ENCODE data around the gene SLCO2A1.

Gene SLCO2A1

GRCh38 chr3:134031348-134031915 lies 1.7 kb upstream of the SLCO2A1 start:
- H3K4me3 Mint-ChIP-seq = no peak overlapping the region
- peaks cover 56% of the 10 kb centered on the region for H3K27me3 Mint-ChIP-seq (ENCODE audit: low read depth)
- H3K4me1 Mint-ChIP-seq (ENCODE audit: low read depth) = no peaks in the 10 kb centered on the region
- no peak overlapping the region for H3K27ac Mint-ChIP-seq
- H3K36me3 Mint-ChIP-seq (ENCODE audit: low read depth) = no peaks in the 10 kb centered on the region
- H3K9me3 Mint-ChIP-seq = no peaks in the 10 kb centered on the region

DNA sequence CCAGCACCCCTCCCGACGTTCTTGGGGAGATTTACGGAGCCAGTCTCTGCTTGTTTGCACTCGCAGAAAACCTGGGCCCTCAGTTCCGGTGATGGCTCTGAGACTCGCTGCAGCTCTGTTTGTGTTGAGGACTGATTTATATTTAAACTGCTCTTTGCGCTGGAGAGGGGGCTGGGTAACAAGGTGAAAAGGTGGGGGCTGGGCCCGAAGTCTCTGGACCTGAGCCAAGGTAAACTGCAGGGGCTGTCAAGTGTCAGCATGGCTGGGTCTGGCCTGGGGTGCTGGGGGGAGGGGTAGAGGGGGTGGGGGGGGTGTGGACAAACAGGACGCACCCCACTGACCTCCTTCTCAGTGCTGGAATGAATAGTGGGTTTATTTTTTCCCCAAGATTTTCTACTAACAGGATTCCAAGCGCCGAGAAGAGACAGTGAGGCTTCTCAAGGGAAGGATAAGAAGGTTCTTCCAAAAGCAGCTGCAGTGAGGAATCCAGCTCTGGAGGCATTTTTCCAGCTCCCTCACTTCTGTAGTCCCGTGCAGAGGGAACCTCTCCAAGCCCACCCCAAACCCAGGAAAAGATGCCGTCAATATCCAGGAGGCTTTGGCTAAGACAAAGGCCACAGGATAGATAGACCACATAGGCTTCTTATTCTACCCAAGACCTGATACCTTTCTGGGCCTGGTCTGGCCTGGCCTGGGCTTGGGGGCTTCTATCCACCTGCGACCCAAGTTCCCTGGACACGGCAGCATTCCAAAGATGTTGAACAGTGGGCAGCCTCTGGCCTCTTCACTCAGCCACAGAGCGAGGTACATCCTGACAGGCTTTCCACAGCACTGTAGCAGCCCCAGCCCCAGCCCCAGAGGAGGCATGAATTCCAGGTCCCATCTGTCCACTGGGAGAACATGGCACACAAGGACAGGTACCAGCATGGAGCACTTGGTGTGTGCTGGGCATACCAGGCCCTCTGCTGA lies 938 bp upstream of the SLCO2A1 start:
- Mint-ChIP-seq H3K36me3 (ENCODE audit: low read depth) (no peaks in the 10 kb centered on the region), H3K27me3 (ENCODE audit: low read depth) (peaks cover 63% of the 10 kb centered on the region), H3K4me3 (no peak overlapping the region), H3K9me3 (no peaks in the 10 kb centered on the region), H3K4me1 (ENCODE audit: low read depth) (no peaks in the 10 kb centered on the region), H3K27ac (no peak overlapping the region)

DNA sequence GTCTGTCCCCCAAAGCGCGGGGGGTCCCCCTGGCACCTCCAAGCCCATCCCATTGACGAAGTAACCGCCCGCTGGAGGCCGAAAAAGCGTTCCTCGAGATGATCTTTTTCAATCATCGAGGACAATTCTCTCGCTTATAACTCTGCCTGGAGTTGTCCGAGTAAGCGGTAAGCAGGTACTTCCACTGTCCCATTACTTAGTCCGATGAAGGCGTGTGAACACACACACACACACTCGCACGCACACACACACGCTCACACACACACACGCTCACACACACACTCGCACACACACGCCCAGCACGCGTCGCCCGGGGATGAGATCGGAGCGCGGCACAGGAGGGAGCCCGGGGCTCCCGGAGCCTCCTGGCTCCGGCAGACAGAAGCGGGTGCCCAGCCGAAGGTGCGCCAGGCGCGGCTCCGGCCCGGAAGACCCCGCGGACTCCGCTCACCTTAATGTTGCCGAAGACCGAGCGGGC lies 430 bp downstream of the SLCO2A1 start:
- Mint-ChIP-seq H3K27ac (no peak overlapping the region), H3K27me3 (ENCODE audit: low read depth) (peaks cover 64% of the 10 kb centered on the region), H3K36me3 (ENCODE audit: low read depth) (no peaks in the 10 kb centered on the region), H3K4me1 (ENCODE audit: low read depth) (no peaks in the 10 kb centered on the region), H3K4me3 (peak overlapping the region; percentile 54), H3K9me3 (no peaks in the 10 kb centered on the region)

- H3K4me3 Mint-ChIP-seq = no peak overlapping the region
- peaks cover 64% of the 10 kb centered on the region for H3K27me3 Mint-ChIP-seq (ENCODE audit: low read depth)
- no peak overlapping the region for H3K27ac Mint-ChIP-seq
- no peaks in the 10 kb centered on the region for H3K9me3 Mint-ChIP-seq
- H3K4me1 Mint-ChIP-seq (ENCODE audit: low read depth) = no peaks in the 10 kb centered on the region
- H3K36me3 Mint-ChIP-seq (ENCODE audit: low read depth) = no peaks in the 10 kb centered on the region
Observed at GRCh38 chr3:134028486-134029255, 1.1 kb downstream of the SLCO2A1 start.

DNA sequence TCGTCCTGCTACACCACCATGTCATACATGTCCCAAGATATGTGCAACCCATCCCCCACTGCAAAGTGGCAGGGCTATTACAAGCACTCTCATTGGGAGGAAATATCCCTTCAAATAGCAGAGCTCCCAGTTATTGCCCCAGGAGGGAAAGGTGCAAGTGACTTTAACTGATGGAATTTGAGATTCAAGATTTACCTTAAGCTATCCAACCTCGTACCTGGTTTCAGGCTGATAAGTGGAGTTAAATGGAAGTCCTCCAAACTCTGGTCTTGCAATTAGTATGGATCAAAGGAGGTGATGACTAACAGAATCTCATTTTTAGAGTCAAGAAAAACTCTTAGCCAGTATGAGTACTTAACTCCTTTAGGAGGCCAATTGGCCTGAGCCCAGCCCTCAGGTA lies 2.1 kb downstream of the SLCO2A1 start:
- no peaks in the 10 kb centered on the region for H3K9me3 Mint-ChIP-seq
- H3K36me3 Mint-ChIP-seq (ENCODE audit: low read depth) = no peaks in the 10 kb centered on the region
- H3K4me3 Mint-ChIP-seq = no peak overlapping the region
- no peaks in the 10 kb centered on the region for H3K4me1 Mint-ChIP-seq (ENCODE audit: low read depth)
- H3K27ac Mint-ChIP-seq = no peak overlapping the region
- H3K27me3 Mint-ChIP-seq (ENCODE audit: low read depth) = peaks cover 60% of the 10 kb centered on the region

DNA sequence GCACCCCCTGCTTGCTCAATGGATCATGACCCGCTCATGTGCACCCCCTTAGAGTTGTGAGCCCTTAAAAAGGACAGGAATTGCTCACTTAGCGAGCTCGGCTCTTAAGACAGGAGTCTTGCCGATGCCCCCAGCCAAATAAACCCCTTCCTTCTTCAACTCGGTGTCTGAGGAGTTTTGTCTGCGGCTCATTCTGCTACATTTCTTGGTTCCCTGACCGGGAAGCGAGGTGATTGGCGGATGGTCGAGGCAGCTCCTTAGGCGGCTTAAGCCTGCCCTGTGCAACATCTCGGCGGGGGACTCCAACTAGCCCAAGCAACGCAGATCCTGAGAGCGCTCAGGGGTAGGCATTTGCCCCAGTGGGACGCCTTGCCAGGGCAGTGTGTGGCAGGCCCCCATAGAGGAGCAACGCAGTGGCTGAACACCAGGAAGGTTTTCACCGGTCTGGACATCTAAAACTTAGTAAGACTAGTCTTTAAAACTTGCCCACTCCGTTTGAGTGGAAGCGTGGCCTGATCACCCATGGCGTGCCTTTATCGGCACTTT lies 9.5 kb downstream of the SLCO2A1 start:
- Mint-ChIP-seq H3K4me1 (ENCODE audit: low read depth) (no peaks in the 10 kb centered on the region), H3K4me3 (no peak overlapping the region), H3K36me3 (ENCODE audit: low read depth) (no peaks in the 10 kb centered on the region), H3K9me3 (no peaks in the 10 kb centered on the region), H3K27ac (no peak overlapping the region), H3K27me3 (ENCODE audit: low read depth) (peaks cover 4% of the 10 kb centered on the region)

- no peaks in the 10 kb centered on the region for H3K36me3 Mint-ChIP-seq (ENCODE audit: low read depth)
- H3K4me3 Mint-ChIP-seq = no peak overlapping the region
- no peaks in the 10 kb centered on the region for H3K4me1 Mint-ChIP-seq (ENCODE audit: low read depth)
- H3K9me3 Mint-ChIP-seq = no peaks in the 10 kb centered on the region
- H3K27ac Mint-ChIP-seq = no peak overlapping the region
- peaks cover 11% of the 10 kb centered on the region for H3K27me3 Mint-ChIP-seq (ENCODE audit: low read depth)
Observed at GRCh38 chr3:134018850-134019249, 10.9 kb downstream of the SLCO2A1 start.

DNA sequence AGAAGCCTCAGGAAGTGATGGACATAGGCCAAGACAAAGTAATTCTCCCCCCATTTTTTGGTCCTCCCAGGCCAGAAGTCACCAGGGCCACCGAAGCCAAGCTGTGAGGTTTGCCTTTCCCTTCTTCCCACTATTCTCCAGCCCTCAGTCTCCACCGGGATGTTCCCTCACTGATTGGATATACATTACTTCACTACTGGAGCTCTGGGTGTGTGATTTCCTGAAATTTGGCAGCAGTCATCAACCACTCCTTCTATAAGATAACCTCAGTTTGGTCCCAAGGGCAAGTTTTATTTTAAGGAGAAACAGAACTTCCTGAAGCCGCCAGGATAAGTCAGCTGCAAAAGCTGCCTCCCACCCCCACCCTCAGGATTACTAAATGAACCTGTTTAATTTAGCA lies 11.3 kb downstream of the SLCO2A1 start:
- Mint-ChIP-seq H3K4me1 (ENCODE audit: low read depth) (no peaks in the 10 kb centered on the region), H3K27me3 (ENCODE audit: low read depth) (peaks cover 11% of the 10 kb centered on the region), H3K9me3 (no peaks in the 10 kb centered on the region), H3K27ac (no peak overlapping the region), H3K36me3 (ENCODE audit: low read depth) (no peaks in the 10 kb centered on the region), H3K4me3 (no peak overlapping the region)

GRCh38 chr3:134017490-134017889 lies 12.2 kb downstream of the SLCO2A1 start:
- no peaks in the 10 kb centered on the region for H3K4me1 Mint-ChIP-seq (ENCODE audit: low read depth)
- no peak overlapping the region for H3K4me3 Mint-ChIP-seq
- no peak overlapping the region for H3K27ac Mint-ChIP-seq
- peaks cover 7% of the 10 kb centered on the region for H3K27me3 Mint-ChIP-seq (ENCODE audit: low read depth)
- no peaks in the 10 kb centered on the region for H3K36me3 Mint-ChIP-seq (ENCODE audit: low read depth)
- no peaks in the 10 kb centered on the region for H3K9me3 Mint-ChIP-seq

DNA sequence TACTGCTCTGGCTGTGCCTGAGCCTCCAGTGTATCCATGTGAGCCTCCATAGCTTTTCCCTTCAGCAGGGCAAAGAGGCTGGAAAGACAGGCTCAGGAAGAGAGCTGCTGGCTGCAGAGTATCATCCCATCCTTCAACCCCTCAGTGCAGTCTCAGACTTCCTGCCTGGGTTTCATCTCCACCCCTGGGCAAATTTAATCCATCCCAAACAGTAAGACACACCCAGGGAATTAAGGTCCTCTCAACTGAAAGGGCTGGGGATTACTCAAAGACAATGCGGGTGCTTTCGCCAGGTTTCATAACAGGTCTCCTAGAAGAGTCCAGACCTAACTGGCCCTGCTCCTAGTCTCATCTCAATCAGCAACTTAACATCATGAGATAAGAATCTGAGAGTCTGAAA lies 15.5 kb downstream of the SLCO2A1 start:
- Mint-ChIP-seq H3K36me3 (ENCODE audit: low read depth) (no peaks in the 10 kb centered on the region), H3K4me1 (ENCODE audit: low read depth) (no peaks in the 10 kb centered on the region), H3K9me3 (no peaks in the 10 kb centered on the region), H3K27ac (no peak overlapping the region), H3K27me3 (ENCODE audit: low read depth) (peaks cover 7% of the 10 kb centered on the region), H3K4me3 (no peak overlapping the region)

GRCh38 chr3:134013280-134013679 lies 16.4 kb downstream of the SLCO2A1 start:
- H3K4me3 Mint-ChIP-seq = no peak overlapping the region
- no peaks in the 10 kb centered on the region for H3K4me1 Mint-ChIP-seq (ENCODE audit: low read depth)
- H3K27ac Mint-ChIP-seq = no peak overlapping the region
- H3K9me3 Mint-ChIP-seq = no peaks in the 10 kb centered on the region
- no peaks in the 10 kb centered on the region for H3K36me3 Mint-ChIP-seq (ENCODE audit: low read depth)
- H3K27me3 Mint-ChIP-seq (ENCODE audit: low read depth) = peaks cover 7% of the 10 kb centered on the region

DNA sequence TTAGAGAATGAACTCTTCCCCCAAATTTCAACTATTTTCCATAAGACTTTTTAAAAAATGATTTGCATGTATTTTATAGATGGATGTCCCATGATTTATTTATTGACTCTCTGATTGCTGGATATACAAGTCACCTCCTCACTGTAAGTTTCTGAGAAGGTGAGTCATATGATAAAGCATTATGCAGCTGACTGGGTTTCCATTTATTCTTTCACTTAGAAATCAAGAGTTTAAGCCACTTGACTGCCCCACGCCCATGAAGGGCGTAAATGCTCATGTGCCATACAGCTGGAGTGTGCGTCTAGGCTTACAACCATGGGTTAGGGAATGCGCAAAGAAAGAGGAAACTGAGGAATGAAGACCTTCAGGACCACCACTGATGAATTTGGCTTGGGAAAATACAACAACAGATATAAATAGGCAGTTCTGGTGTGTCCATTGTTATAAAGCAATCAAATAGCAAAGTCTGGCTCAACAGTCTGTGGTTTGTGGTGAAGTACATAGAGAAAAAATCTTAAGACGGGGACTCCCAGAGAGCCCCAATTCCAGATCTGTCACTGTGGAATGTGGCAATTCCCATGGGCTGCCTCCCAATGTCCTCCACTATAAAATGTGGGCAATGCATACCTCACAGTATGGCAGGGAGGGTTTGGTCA lies 20.3 kb downstream of the SLCO2A1 start:
- Mint-ChIP-seq H3K4me3 (no peak overlapping the region), H3K27ac (no peak overlapping the region), H3K4me1 (ENCODE audit: low read depth) (no peaks in the 10 kb centered on the region), H3K27me3 (ENCODE audit: low read depth) (peaks cover under 1% of the 10 kb centered on the region), H3K36me3 (ENCODE audit: low read depth) (no peaks in the 10 kb centered on the region), H3K9me3 (no peaks in the 10 kb centered on the region)

- Mint-ChIP-seq H3K27ac (no peak overlapping the region), H3K36me3 (ENCODE audit: low read depth) (no peaks in the 10 kb centered on the region), H3K9me3 (no peaks in the 10 kb centered on the region), H3K4me3 (no peak overlapping the region), H3K27me3 (ENCODE audit: low read depth) (no peaks in the 10 kb centered on the region), H3K4me1 (ENCODE audit: low read depth) (no peaks in the 10 kb centered on the region)
Observed at GRCh38 chr3:134008630-134009156, 21.0 kb downstream of the SLCO2A1 start.

DNA sequence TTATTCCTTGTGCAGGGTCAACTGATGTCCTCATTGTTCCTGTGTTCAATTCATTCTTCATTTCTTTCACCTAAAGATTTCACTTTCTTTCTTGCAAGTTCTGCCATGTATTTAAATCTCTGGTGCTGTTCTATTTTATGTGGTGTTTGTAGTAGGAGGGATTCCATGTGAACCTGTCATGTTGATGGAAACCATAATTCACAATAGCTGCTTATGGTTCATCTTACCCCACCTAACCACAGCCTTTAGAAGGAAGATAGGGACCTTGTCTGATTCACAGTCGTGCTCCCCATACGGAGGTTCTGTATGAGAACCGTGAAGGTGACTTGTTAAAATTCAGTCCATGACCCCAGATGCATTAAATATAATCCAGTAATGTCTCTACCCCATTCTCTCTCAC lies 21.9 kb downstream of the SLCO2A1 start:
- no peaks in the 10 kb centered on the region for H3K36me3 Mint-ChIP-seq (ENCODE audit: low read depth)
- no peaks in the 10 kb centered on the region for H3K4me1 Mint-ChIP-seq (ENCODE audit: low read depth)
- H3K27me3 Mint-ChIP-seq (ENCODE audit: low read depth) = no peaks in the 10 kb centered on the region
- H3K4me3 Mint-ChIP-seq = no peak overlapping the region
- no peaks in the 10 kb centered on the region for H3K9me3 Mint-ChIP-seq
- no peak overlapping the region for H3K27ac Mint-ChIP-seq
